LNCaP clone FGC (cell line): ENCODE data around the gene TBX22.

ENCODE experiments used
- DNase-seq: peaks from one replicate; pipeline ENCODE4 v3.0.0-alpha.2; 2011; ENCODE audit warnings: low read depth
- H3K4me3 ChIP-seq: 2 replicates; pipeline ENCODE4 v1.5.1; 2011; ENCODE audit warnings: mild to moderate bottlenecking, low read depth, low read length, control low read depth
- TF ChIP-seq, protein P1 (sequence below): IDR thresholded peaks from 2 replicates; pipeline ENCODE4 v1.5.1; 2012; ENCODE audit warnings: mild to moderate bottlenecking; ENCODE audit not compliant: control insufficient read depth, insufficient read depth; ENCODE audit errors: extremely low read depth

The TBX22 gene, protein sequence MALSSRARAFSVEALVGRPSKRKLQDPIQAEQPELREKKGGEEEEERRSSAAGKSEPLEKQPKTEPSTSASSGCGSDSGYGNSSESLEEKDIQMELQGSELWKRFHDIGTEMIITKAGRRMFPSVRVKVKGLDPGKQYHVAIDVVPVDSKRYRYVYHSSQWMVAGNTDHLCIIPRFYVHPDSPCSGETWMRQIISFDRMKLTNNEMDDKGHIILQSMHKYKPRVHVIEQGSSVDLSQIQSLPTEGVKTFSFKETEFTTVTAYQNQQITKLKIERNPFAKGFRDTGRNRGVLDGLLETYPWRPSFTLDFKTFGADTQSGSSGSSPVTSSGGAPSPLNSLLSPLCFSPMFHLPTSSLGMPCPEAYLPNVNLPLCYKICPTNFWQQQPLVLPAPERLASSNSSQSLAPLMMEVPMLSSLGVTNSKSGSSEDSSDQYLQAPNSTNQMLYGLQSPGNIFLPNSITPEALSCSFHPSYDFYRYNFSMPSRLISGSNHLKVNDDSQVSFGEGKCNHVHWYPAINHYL

DNA sequence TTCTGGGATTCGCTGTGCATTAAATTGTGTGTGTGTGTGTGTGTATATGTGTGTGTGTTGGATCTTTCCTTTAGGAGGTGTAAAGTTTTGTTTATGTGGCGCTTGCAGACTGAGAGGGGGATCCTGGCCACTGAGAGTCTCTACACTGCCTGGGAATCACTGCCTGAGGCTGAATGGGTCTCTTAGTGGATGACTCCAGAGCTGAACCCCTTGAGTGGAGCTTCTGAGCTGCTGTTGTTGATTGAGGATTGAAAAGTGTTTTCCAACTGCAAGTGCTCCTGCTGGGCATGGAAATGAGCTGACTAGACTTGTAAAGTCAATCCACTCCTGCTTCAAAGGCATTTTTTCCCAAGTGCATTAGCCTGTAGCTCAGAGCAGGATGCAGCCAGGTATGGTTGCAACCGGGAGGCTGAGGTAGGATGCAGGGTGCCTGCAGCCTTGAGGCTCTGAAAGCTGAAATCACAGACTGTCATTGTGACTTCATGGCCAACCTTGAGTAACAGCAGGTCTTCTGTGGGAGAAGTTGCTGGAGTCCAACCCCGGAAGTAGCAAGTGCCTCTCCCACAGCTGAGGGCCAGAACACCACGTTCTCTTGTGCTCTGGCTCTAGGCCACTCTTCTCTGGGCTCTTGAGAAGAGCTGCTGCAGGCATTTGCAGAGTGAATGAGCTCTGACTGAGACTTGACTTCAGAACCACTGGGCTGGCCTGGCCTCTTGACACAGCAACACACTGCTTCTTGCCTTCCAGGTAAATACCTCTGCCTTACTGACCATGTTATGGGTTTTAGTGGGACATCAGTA lies at the start of gene TBX22:
TSS of gene TBX22 (plus strand) at position 613 of the 800 bp plus-strand sequence. CDS start 7,517 bp downstream, outside the sequence.
- DNase-seq, result no peak
- TF ChIP-seq, protein P1, sequence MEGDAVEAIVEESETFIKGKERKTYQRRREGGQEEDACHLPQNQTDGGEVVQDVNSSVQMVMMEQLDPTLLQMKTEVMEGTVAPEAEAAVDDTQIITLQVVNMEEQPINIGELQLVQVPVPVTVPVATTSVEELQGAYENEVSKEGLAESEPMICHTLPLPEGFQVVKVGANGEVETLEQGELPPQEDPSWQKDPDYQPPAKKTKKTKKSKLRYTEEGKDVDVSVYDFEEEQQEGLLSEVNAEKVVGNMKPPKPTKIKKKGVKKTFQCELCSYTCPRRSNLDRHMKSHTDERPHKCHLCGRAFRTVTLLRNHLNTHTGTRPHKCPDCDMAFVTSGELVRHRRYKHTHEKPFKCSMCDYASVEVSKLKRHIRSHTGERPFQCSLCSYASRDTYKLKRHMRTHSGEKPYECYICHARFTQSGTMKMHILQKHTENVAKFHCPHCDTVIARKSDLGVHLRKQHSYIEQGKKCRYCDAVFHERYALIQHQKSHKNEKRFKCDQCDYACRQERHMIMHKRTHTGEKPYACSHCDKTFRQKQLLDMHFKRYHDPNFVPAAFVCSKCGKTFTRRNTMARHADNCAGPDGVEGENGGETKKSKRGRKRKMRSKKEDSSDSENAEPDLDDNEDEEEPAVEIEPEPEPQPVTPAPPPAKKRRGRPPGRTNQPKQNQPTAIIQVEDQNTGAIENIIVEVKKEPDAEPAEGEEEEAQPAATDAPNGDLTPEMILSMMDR, result no peak

DNA sequence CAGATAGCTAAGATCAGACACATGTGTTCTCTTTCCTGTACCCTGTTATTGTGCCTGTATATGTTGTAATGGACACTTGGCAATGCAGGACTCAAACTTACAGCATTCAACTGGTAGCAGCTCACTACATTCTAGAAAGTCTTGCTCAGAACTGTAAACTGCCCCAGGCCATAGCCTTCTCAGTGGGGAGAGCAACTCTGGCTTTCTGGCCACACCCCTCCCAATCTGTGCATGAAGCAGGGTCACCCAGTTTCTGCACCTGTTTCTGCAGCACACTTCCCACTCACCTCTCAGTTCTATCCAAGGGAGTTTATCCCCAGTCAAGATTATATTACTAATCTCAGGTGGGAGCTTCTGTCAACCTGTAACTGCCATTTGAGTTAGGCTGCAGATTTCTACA lies 38.9 kb upstream of the TBX22 start:
- no peak overlapping the region for H3K4me3 ChIP-seq
- TF ChIP-seq, protein P1, result no peak
- no peak for DNase-seq

More for the DNA sequence above, at the start of gene TBX22:
- no peak within 1 kb of the TSS for H3K4me3 ChIP-seq

DNA sequence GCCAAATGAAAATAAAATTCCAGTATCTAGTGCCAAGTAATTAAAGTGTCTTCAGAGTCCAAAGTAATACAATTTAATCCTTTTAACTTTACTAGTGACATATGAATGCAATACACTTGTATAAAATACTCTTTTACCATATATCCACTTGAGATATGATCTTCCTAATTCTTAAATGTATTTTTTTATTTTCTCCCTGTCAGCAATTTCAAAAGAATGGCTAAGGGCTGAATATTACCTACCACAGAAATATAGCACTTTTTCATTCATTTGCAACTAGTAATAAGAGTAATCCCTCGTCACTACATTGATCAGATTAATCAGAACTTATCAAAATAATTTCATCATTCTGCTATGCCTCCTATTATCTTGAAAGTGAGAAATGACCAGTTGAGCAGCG lies 10.1 kb upstream of the TBX22 start:
- no peak for DNase-seq
- TF ChIP-seq, protein P1, result no peak
- H3K4me3 ChIP-seq, result no peak overlapping the region

DNA sequence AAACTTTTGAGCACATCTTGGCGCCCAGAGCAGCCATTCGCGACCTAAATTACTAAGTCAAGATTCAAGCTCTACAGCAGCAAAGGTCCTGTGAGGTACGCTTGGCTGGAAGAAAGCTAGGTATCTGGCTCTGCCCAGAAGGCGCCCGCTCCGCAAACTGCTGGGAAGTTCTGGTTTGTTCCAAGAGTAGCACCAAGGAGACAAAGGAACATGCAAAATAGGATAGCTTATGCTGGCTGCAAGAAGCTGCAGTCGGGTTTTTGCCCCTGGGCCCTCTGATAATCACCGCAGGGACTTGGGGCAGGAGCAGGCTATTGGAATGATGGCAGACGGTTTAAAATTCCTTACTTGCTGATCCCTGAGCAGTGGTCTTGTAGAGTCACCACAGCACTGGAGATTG lies 3.0 kb upstream of the TBX22 start:
- H3K4me3 ChIP-seq, result no peak overlapping the region
- TF ChIP-seq, protein P1, result no peak
- no peak for DNase-seq

- TF ChIP-seq, protein P1, result no peak
- no peak overlapping the region for H3K4me3 ChIP-seq
- no peak for DNase-seq
Measured at GRCh38 chrX:80016182-80016581, 1.6 kb downstream of the TBX22 start.

- no peak for DNase-seq
- no peak overlapping the region for H3K4me3 ChIP-seq
- TF ChIP-seq, protein P1, result no peak
Measured at GRCh38 chrX:80021621-80022020, 7.1 kb downstream of the TBX22 start.
